SU-DHL-6 (cell line): ENCODE results near the gene MAP4K1.

ENCODE experiments used
- H2AFZ ChIP-seq: fragments of 200-600 bp; sonication (generic); 2 replicates; pipeline ENCODE4 v1.6.1; 2014; ENCODE audit warnings: low read depth, mild to moderate bottlenecking, moderate library complexity, mixed read lengths, antibody characterized with exemption, low read length; ENCODE audit not compliant: severe bottlenecking
- H3F3A ChIP-seq: fragments of 200-600 bp; shearing (Covaris generic); 2 replicates; pipeline ENCODE4 v1.6.0; 2016; ENCODE audit warnings: antibody characterized with exemption, mild to moderate bottlenecking; ENCODE audit not compliant: insufficient read depth
- H3K27ac ChIP-seq: fragments of 200-600 bp; sonication (generic); 2 replicates; pipeline ENCODE4 v1.5.1; 2016; ENCODE audit warnings: low read depth, mild to moderate bottlenecking, low read length, moderate library complexity, mixed read lengths
- H3K27me3 ChIP-seq: fragments of 200-600 bp; sonication (generic), shearing (Covaris generic); 2 replicates; pipeline ENCODE4 v1.6.0; 2014; ENCODE audit warnings: mild to moderate bottlenecking, low read length
- H3K36me3 ChIP-seq: fragments of 200-600 bp; sonication (generic); 2 replicates; pipeline ENCODE4 v1.6.1; 2014; ENCODE audit warnings: mild to moderate bottlenecking, low read length, mixed read lengths
- H3K4me2 ChIP-seq: fragments of 300-600, 200-600 bp; shearing (Covaris generic), sonication (generic); 2 replicates; pipeline ENCODE4 v1.6.0; 2014; ENCODE audit warnings: low read length, low read depth, mild to moderate bottlenecking; ENCODE audit not compliant: poor library complexity, severe bottlenecking
- H3K4me3 ChIP-seq: fragments of 200-600 bp; sonication (generic); 2 replicates; pipeline ENCODE4 v1.5.1; 2014; ENCODE audit warnings: antibody characterized with exemption, low read length, mild to moderate bottlenecking, mixed read lengths; ENCODE audit not compliant: insufficient read depth, poor library complexity, severe bottlenecking
- H3K79me2 ChIP-seq: fragments of 200-600 bp; sonication (generic); 2 replicates; pipeline ENCODE4 v1.6.1; 2014; ENCODE audit warnings: mild to moderate bottlenecking, low read length, moderate library complexity; ENCODE audit not compliant: insufficient read depth
- H3K9ac ChIP-seq: fragments of 200-600 bp; sonication (generic); 2 replicates; pipeline ENCODE4 v1.7.0; 2014; ENCODE audit warnings: mild to moderate bottlenecking, low read length
- H3K9me2 ChIP-seq: fragments of 200-600 bp; sonication (generic); replicated peaks from 2 replicates; pipeline ENCODE4 v1.6.1; 2014; ENCODE audit warnings: low read length; ENCODE audit not compliant: insufficient read depth
- H3K9me3 ChIP-seq: fragments of 200-600 bp; sonication (generic); 2 replicates; pipeline ENCODE4 v1.6.1; 2014; ENCODE audit warnings: low read length, mixed read lengths; ENCODE audit not compliant: insufficient read depth
- H4K20me1 ChIP-seq: fragments of 200-600 bp; sonication (generic); 2 replicates; pipeline ENCODE4 v1.6.1; 2014; ENCODE audit warnings: low read depth, mild to moderate bottlenecking, antibody characterized with exemption, low read length, moderate library complexity, mixed read lengths
- EZH2phosphoT487 ChIP-seq: fragments of 200-600 bp; sonication (generic), shearing (Covaris generic); conservative IDR thresholded peaks from 2 replicates; pipeline ENCODE4 v1.6.1; 2018; ENCODE audit warnings: mild to moderate bottlenecking, antibody characterized with exemption, low read length, moderate library complexity, mixed read lengths
- TF ChIP-seq, protein P1 (sequence below): fragments of 200-600 bp; sonication (generic); IDR thresholded peaks from one replicate; pipeline ENCODE4 v1.5.1; 2017; ENCODE audit warnings: antibody characterized with exemption, mild to moderate bottlenecking, low read length, moderate library complexity; ENCODE audit not compliant: insufficient read depth, poor library complexity, severe bottlenecking

Gene MAP4K1

DNA sequence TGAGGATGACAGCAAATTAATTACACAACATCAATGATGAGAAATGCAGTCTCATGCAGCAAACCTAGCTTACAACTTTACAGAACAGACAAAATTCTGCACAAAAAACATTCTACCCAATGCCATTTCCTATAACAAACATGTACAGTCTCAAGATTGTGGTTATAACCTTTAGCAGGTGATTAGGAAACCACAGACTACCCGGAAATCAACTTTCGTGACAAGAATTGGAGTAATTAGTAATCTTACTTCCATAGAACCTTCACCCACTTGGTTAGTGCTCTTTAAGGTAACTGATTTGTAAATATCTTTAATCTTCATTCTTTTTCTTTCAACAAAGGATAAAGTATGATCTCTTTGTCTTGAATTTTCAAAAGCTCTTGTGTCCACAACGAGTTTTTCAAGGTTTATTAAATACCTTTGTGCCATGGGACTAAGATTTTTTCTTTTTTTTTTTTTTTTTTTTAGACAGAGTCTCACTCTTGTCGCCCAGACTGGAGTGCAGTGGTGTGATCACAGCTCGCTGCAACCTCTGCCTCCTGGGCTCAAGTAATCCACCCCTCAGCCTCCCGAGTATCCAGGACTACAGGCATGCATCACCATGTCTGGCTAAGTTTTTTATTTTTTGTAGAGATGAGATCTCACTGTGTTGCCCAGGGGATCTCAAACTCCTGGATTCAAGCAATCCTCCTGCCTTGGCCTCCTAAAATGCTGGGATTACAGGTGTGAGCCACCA lies 78.8 kb downstream of the MAP4K1 start:
- no peaks in the 10 kb centered on the region; the same call in 1 of the 2 replicates for H3F3A ChIP-seq
- H3K36me3 ChIP-seq, result no peaks in the 10 kb centered on the region
- H3K4me2 ChIP-seq, result peak overlapping the region; percentile 61
- H3K9me2 ChIP-seq, result no peaks in the 10 kb centered on the region
- H3K4me3 ChIP-seq, result no peak overlapping the region
- TF ChIP-seq, protein P1, sequence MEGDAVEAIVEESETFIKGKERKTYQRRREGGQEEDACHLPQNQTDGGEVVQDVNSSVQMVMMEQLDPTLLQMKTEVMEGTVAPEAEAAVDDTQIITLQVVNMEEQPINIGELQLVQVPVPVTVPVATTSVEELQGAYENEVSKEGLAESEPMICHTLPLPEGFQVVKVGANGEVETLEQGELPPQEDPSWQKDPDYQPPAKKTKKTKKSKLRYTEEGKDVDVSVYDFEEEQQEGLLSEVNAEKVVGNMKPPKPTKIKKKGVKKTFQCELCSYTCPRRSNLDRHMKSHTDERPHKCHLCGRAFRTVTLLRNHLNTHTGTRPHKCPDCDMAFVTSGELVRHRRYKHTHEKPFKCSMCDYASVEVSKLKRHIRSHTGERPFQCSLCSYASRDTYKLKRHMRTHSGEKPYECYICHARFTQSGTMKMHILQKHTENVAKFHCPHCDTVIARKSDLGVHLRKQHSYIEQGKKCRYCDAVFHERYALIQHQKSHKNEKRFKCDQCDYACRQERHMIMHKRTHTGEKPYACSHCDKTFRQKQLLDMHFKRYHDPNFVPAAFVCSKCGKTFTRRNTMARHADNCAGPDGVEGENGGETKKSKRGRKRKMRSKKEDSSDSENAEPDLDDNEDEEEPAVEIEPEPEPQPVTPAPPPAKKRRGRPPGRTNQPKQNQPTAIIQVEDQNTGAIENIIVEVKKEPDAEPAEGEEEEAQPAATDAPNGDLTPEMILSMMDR, result no peak
- TF ChIP-seq EZH2phosphoT487, result no peak
- peak overlapping the region; percentile 44 for H2AFZ ChIP-seq
- H3K9ac ChIP-seq, result peak overlapping the region; percentile 38
- peak overlapping the region; percentile 72 for H3K27ac ChIP-seq
- no peaks in the 10 kb centered on the region for H3K79me2 ChIP-seq
- no peaks in the 10 kb centered on the region for H4K20me1 ChIP-seq
- no peaks in the 10 kb centered on the region for H3K27me3 ChIP-seq
- peaks cover 7% of the 10 kb centered on the region; the same call in 1 of the 2 replicates for H3K9me3 ChIP-seq

DNA sequence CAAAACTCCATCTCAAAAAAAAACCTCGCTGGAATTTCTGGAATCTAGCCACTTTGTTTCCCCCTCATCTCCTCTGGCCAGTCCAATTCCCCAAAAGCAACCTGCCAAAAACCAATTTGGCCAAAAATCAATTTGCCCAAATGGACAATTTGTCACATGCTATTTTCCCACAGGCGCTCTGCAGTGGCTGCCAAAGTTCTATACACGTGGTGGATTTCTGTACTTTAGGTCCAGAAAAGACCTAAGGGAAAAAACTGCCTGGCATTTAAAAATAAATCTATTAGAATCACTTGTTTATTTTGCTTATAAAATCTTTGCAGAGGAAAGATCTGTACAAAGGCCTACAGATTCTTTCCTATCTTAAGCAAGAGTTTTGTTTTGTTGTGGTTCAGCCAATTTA lies 79.4 kb downstream of the MAP4K1 start:
- Histone ChIP-seq H3K9me2 (no peaks in the 10 kb centered on the region), H3K27ac (peak overlapping the region; percentile 72), H3K4me2 (peak overlapping the region; percentile 61), H3K79me2 (no peaks in the 10 kb centered on the region), H3F3A (no peaks in the 10 kb centered on the region; the same call in 1 of the 2 replicates), H3K4me3 (no peak overlapping the region), H3K9me3 (peaks cover 7% of the 10 kb centered on the region; the same call in 1 of the 2 replicates), H2AFZ (peak overlapping the region; percentile 44), H3K36me3 (no peaks in the 10 kb centered on the region), H4K20me1 (no peaks in the 10 kb centered on the region), H3K27me3 (no peaks in the 10 kb centered on the region), H3K9ac (peak overlapping the region; percentile 38)
- TF ChIP-seq, protein P1, result no peak
